ENCODE measurements around the gene CDCP1.

Gene CDCP1

GRCh38 chr3:45134758-45135521, 11.2 kb downstream of the CDCP1 start:
- no peak for DNase-seq

GRCh38 chr3:45132568-45133211, 13.5 kb downstream of the CDCP1 start:
- DNase-seq = no peak

GRCh38 chr3:45131201-45131600, 15.0 kb downstream of the CDCP1 start:
- DNase-seq = no peak

DNA sequence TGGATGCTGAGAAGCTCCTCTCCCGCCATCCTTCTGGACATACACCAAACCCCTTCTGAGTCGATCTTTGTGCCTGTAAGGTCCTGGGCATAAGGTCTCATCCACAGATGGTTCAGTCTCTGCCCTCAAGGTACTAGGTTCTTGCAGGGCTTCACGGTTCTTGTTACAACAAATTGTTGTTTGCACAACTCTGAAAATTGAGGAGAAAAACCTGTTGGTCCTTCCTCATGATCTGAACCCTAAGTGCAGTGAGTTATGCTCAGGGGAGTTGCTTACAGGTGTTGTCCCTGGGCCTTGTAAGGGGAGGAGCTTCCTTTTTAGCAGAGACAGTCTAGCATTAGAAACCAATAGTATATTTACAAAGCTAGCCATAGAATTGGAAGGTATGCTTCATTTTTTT, 15.7 kb downstream of the CDCP1 start:
- DNase-seq = no peak

- no peak for DNase-seq
These were observed 17.2 kb downstream of the CDCP1 start for GRCh38 chr3:45128950-45129349.

- no peak for DNase-seq
These were observed 18.9 kb downstream of the CDCP1 start for GRCh38 chr3:45127130-45127822.

DNA sequence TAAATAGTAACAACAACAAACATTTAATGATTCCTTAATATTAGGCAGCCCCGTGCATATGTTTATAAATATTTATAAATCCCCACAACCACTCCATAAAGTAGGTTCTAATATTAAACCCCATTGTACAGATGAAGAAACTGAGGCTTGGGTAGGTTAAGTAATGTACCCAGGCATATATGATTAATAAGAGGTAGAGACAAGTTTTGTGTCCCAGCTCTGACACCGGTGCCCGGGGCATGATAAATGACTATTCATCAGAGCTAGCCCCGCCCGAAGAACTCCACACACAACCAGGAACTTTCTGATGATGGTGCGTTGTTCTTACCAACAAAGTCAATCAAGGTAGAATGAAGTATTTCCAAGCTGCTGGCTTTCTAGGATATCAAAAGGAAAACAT, 19.4 kb downstream of the CDCP1 start:
- no peak for DNase-seq

DNA sequence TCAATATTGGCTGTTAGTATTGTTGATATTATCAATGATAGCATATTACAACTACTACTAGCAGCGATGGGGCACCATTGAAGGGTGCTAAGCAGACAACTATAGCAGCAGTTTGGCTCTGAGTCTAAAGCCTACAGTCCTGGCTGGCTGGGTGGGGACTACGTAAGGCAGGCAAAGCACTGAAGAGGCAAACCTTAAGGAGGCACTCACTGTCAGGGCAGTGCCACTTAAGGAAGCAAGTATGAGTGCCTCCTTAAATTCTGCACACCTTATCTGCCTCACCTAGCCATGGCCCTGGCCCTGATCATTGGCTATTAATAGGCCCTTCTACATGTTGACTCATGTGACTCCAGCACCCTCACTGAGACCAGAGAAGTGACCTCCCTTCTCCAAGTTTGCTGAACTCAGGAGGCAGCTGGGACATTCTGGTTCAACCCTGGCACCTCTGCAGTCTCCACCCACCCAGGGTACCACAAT, 20.6 kb downstream of the CDCP1 start:
- DNase-seq = no peak

- DNase-seq = no peak
These were observed 21.2 kb downstream of the CDCP1 start for GRCh38 chr3:45124956-45125355.

- DNase-seq = peak; percentile 90
These were observed 21.8 kb downstream of the CDCP1 start for GRCh38 chr3:45124352-45124751.

DNA sequence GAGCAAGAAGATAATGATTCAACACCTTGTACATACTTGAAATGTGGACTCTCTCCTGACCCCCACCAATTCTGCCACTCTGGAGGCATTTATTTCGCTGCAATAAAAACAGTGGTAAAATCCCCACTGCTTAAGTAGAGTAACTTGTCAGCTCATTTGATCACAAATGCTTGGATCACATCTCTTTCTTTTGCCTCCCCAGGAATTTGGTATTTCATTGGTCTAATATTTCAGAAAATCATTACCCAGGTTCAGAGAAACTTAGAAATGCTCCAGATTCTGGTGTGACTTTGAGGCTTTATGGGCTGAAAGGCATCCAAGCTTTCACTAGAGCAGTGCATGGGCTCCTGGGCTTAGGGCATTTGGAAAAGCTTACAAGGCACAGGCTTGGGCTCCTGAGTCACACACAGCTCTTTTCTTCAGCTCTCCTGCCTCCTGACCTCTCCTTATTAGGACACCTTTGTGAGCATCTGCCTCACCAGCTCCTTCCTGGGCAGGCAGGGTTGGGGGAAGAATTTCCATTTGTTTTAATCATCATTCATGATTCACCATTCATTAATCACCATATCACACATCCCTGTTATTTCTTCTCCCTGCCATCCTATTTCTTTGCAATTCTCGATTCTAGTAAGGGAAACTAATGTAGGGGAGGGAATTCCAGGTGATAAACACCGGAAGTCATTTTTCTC, 22.5 kb downstream of the CDCP1 start:
- DNase-seq = peak; percentile 99

- DNase-seq = peak; percentile 96
These were observed 23.1 kb downstream of the CDCP1 start for GRCh38 chr3:45123030-45123429.

- DNase-seq = peak; percentile 30
These were observed 25.6 kb downstream of the CDCP1 start for GRCh38 chr3:45120359-45121158.

- no peak for DNase-seq
These were observed 26.3 kb downstream of the CDCP1 start for GRCh38 chr3:45119824-45120358.

GRCh38 chr3:45119376-45119775, 26.8 kb downstream of the CDCP1 start:
- DNase-seq = no peak

- DNase-seq = no peak
These were observed 27.5 kb downstream of the CDCP1 start for GRCh38 chr3:45118615-45119071.

GRCh38 chr3:45116350-45116749, 29.8 kb downstream of the CDCP1 start:
- DNase-seq = no peak

DNA sequence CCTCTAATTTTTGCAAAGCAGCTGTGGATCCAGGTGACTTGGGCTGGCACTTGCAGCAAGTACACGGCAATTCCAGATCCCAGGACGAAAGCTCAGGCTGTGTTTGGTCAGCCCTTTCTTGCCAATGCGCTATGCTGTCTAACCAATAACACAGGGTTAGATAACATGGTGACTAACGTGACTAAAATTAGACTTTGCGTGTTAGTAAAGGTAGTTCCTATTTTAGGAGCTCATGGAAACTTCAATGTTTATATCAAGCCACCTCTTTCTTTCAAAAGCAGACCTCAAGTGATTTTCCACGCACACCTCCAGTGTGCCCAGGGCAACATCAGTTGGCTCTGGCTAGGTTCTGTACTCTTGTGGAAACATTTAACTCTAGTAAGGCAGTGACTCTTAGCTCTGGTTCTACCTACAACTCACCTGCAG, 32.5 kb downstream of the CDCP1 start:
- no peak for DNase-seq

- DNase-seq = no peak
These were observed 33.2 kb downstream of the CDCP1 start for GRCh38 chr3:45112939-45113338.

GRCh38 chr3:45110509-45110833, 35.7 kb downstream of the CDCP1 start:
- DNase-seq = no peak

DNA sequence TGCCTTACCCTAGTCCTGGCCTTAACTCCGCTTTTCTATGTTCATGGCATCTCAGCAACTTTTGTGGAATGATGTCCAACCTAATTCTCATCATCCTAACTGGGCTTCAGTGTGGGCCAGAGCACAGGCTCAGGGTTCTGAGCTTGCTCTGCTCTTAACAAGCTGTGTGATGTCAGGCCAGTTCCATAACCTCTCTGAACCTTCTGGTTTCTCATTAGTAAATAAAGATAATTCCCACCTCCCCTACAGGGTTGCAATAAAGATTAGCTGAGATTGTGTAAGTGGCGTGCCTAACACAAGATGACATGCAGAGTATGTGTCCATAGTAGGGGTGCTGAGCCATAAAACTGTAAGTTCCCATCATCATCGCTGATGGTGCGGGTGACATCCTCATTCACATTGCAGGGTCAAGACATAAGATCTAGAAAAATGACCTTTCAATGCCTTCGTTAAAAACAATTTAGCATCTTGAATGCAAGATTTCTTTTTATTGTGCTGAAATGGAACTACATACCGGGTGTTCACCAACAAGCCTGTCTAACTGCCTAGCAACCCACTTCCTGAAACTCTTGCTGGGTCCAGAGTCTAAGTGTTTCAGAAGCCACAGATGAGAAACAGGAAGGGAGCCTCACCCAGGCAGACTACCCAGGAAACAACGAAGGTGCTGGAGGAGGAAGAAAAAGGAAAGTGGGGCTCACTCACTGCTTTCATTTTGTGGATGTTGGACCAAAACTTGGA, 36.2 kb downstream of the CDCP1 start:
- DNase-seq = no peak
